Naive thymus-derived CD8-positive, alpha-beta T cell (primary cell): Measurements from ENCODE around the gene OXGR1. TPM values are rescaled to one million over a fixed set of nuclear protein-coding genes. Genes with fewer than 3 reads are reported as not detected.

Source experiments
- ATAC-seq, 2 donors: fragments of 150-1000 bp; cut with Tn5 transposase in 1 of 2; sonication (Bioruptor Pico), chemical (Tn5 transposase) in 1 of 2; 1 replicate in 1 of 2; 2 replicates in 1 of 2; pipeline ENCODE4 v1.10.0; 2021; ENCODE audit warnings: mild to moderate bottlenecking in 2 of 2, moderate library complexity in 2 of 2
- POLR2A ChIA-PET: fragments of 350-600 bp; sonication (Branson Sonifier 250); formaldehyde crosslinking; loops from one replicate; lab custom pipeline; 2021; ENCODE audit warnings: antibody characterized with exemption; lab: Charles Lee
- DNase-seq, 10 donors: peaks; one replicate each; pipeline versions ENCODE4 v3.0.0 to v3.0.0-alpha.2; 2020 to 2022
- H3K27ac Mint-ChIP-seq, 10 donors: one replicate each; pipeline ENCODE4 v1.8.0; 2020 to 2022; ENCODE audit warnings: mild to moderate bottlenecking in 10 of 10, mixed read lengths in 10 of 10, moderate library complexity in 4 of 10, inconsistent platforms in 1 of 10
- H3K27me3 Mint-ChIP-seq, 5 donors: one replicate each; pipeline ENCODE4 v1.8.0; 2021 to 2022; ENCODE audit warnings: mixed read lengths in 5 of 5
- H3K36me3 Mint-ChIP-seq, 3 donors: one replicate each; pipeline ENCODE4 v1.8.0; 2020 to 2022; ENCODE audit warnings: mixed read lengths in 3 of 3, mild to moderate bottlenecking in 2 of 3, inconsistent platforms in 1 of 3
- H3K4me1 Mint-ChIP-seq, 4 donors: one replicate each; pipeline ENCODE4 v1.8.0; 2021 to 2022; ENCODE audit warnings: mixed read lengths in 4 of 4
- H3K4me3 Mint-ChIP-seq, 10 donors: one replicate each; pipeline ENCODE4 v1.8.0; 2020 to 2022; ENCODE audit warnings: mild to moderate bottlenecking in 10 of 10, mixed read lengths in 10 of 10, moderate library complexity in 6 of 10, inconsistent platforms in 1 of 10
- H3K9me3 Mint-ChIP-seq, 9 donors: one replicate each; pipeline ENCODE4 v1.8.0; 2020 to 2022; ENCODE audit warnings: mixed read lengths in 9 of 9, mild to moderate bottlenecking in 3 of 9, inconsistent platforms in 1 of 9, moderate library complexity in 1 of 9
- polyA plus RNA-seq, 3 donors: library from polyadenylated mRNA; unstranded; fragments of 300-500 nt; fragmentation: Illumina TruSeq; gene quantifications; one replicate each; pipeline ENCODE4 v1.2.3, GENCODE V29; 2021
- total RNA-seq, 8 experiments: library from RNA in 2 of 8; stranded (reverse) in 2 of 8; gene quantifications; one replicate each; pipeline ENCODE4 v1.2.3 and lab custom pipeline; 2021 to 2026

OXGR1 gene
- total and polyA plus RNA-seq, 5 experiments from 2014 or later = not detected

DNA sequence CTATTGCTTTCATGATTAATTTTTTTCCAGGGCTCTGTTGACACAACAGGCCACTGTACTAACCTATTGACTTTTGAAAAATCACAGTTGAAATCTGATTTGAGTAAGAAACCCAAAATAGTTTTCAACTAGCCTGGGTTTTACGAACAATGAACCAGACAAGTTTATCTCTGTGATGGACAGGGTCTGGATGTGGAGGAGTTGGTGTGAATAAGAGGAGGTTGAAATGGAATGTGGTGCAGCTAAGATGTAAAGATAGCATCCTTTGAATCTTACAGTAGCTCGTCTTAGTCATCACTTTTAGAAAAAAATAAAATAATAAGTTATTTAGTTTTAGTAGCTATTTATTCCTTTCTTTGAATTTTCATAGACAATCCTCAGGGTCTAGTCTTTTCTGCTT, 8.3 kb upstream of the OXGR1 start:
- POLR2A ChIA-PET = no interaction called here
- peaks cover 24 to 57% (median 33%) of the 10 kb centered on the region in 5 donors for H3K27me3 Mint-ChIP-seq
- no peak for DNase-seq
- H3K36me3 Mint-ChIP-seq = no peaks in the 10 kb centered on the region
- no peaks in the 10 kb centered on the region for H3K9me3 Mint-ChIP-seq
- H3K4me1 Mint-ChIP-seq = peaks cover 0 to 3% (median 0%) of the 10 kb centered on the region in 4 donors
- no peak overlapping the region for H3K4me3 Mint-ChIP-seq
- ATAC-seq = no peak
- H3K27ac Mint-ChIP-seq = no peak overlapping the region

DNA sequence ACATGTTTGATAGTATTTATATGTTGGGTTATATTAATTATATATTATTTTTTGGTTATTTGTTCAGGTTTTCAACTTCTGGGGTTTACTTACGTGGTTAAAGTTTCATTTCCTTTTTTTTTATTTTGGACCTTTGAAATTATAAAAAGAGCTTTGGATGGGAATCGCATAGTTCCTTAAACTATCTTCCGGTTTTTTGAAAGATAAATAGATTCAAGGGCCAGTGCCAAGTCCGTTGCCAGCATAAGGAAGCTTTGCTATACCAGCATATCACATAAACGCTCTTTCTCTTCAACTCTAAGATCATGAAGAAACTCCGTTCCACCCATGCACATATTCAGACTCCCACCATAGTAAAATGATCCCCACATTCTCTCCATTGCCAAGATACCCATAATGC, 7.4 kb upstream of the OXGR1 start:
- Mint-ChIP-seq H3K27me3 (peaks cover 25 to 60% (median 35%) of the 10 kb centered on the region in 5 donors), H3K27ac (no peak overlapping the region), H3K4me3 (no peak overlapping the region), H3K9me3 (no peaks in the 10 kb centered on the region), H3K36me3 (no peaks in the 10 kb centered on the region), H3K4me1 (peaks cover 0 to 3% (median 0%) of the 10 kb centered on the region in 4 donors)
- no peak for DNase-seq
- ATAC-seq = no peak
- POLR2A ChIA-PET = no interaction called here

DNA sequence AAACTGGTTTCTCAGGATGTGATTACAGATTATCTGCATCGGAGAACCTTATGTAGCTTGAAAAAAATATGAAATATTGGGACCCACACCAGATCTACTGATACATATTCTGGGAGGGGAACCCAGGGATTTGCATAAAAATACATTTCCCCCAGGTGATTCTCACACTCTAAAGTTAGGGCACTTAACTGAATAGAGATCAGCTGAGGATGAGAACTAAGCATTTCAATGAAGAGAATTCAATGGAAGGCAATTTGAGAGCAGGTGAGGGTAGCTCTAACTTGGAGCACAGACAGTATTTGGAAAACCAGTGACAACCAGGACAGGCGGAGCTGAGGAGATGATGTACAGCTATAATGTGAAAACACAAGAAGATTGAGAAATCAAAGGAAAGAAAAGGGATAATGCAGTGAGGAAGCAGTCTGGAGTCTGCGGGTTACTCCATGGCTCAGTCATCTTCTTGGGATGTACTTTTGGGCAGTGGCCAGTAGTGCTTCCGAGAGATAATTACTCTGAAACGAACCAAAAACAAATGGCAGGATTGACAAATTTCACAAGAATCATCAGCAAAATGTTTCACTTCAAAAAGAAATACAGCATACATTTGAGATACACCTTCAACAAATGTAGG, 6.1 kb upstream of the OXGR1 start:
- no peak overlapping the region for H3K27ac Mint-ChIP-seq
- POLR2A ChIA-PET = no interaction called here
- ATAC-seq = no peak
- no peaks in the 10 kb centered on the region for H3K36me3 Mint-ChIP-seq
- H3K4me1 Mint-ChIP-seq = peaks cover 0 to 3% (median 0%) of the 10 kb centered on the region in 4 donors
- no peak overlapping the region for H3K4me3 Mint-ChIP-seq
- H3K27me3 Mint-ChIP-seq = peaks cover 24 to 61% (median 33%) of the 10 kb centered on the region in 5 donors
- no peaks in the 10 kb centered on the region for H3K9me3 Mint-ChIP-seq
- DNase-seq = no peak

DNA sequence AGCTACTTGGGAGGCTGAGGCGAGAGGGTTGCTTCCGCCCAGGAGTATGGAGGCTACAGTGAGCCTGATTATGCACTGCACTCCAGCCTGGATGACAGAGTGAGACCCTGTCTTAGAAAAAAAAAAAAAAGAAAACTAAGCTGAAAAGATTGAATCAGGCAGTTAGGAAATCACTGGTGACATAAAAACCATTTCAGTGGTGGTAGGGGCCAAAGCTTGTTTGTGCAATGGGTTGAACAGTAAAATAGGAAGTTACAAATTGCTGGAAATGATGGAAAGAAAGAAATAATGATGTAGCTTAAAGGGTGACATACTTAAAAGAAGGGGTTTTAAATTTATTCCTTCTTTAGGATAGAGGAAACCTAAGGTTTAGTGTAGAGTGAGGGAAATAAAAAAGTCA, 4.8 kb upstream of the OXGR1 start:
- peaks cover 31 to 69% (median 41%) of the 10 kb centered on the region in 5 donors for H3K27me3 Mint-ChIP-seq
- H3K36me3 Mint-ChIP-seq = peaks cover 0 to 6% (median 4%) of the 10 kb centered on the region in 3 donors
- DNase-seq = no peak
- peaks cover 0 to 5% (median 0%) of the 10 kb centered on the region in 9 donors for H3K9me3 Mint-ChIP-seq
- ATAC-seq = no peak
- no peak overlapping the region for H3K27ac Mint-ChIP-seq
- H3K4me1 Mint-ChIP-seq = peaks cover 0 to 8% (median 2%) of the 10 kb centered on the region in 4 donors
- POLR2A ChIA-PET = no interaction called here
- H3K4me3 Mint-ChIP-seq = no peak overlapping the region

DNA sequence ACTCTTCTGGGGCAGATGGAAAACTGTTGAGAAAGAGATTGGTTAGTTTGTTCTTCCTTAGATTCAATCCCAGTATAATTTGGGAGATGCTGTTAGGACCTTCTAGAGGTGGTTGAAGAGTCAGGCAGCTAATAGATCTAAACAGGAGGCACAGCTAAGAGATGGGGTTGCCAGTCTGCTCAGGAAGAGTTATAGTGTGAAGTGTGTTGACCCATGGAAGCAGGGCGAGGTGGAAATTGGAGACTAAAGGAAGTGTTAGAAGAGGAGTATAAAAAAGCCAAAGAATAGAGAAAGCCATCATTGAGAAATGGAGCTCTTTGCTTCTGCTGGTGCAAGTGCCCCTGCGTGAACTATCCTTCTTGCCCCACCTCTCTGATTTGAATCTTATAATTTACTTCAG, 3.8 kb upstream of the OXGR1 start:
- DNase-seq (no peak), ATAC-seq (no peak)
- peaks cover 0 to 6% (median 4%) of the 10 kb centered on the region in 3 donors for H3K36me3 Mint-ChIP-seq
- H3K4me3 Mint-ChIP-seq = no peak overlapping the region
- POLR2A ChIA-PET = no interaction called here
- H3K27me3 Mint-ChIP-seq = peaks cover 36 to 78% (median 49%) of the 10 kb centered on the region in 5 donors
- H3K9me3 Mint-ChIP-seq = peaks cover 0 to 9% (median 0%) of the 10 kb centered on the region in 9 donors
- H3K27ac Mint-ChIP-seq = no peak overlapping the region
- peaks cover 0 to 13% (median 6%) of the 10 kb centered on the region in 4 donors for H3K4me1 Mint-ChIP-seq

DNA sequence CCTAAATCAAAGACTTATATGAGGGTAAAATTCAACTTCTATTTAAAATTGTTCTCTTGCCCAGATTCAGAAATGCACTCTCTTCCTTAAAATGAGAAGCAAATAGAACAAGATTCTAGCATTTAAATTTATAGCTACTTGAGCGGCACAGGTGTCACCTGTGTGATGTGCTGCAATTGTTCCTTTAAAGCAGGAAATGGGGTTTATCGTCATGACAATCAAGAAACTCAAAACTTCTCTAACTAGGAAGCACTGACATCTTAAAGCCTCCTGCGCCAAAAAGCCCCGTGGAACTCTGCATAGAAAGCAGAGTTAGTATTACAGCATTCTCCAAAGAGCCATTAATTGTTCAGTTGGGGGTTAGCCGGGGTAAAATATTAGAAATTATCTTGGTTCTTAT, 2.6 kb upstream of the OXGR1 start:
- Mint-ChIP-seq H3K4me1 (peaks cover 0 to 13% (median 6%) of the 10 kb centered on the region in 4 donors), H3K9me3 (peaks cover 0 to 9% (median 1%) of the 10 kb centered on the region in 9 donors), H3K4me3 (no peak overlapping the region), H3K36me3 (peaks cover 0 to 6% (median 4%) of the 10 kb centered on the region in 3 donors), H3K27me3 (peaks cover 33 to 81% (median 54%) of the 10 kb centered on the region in 5 donors), H3K27ac (no peak overlapping the region)
- POLR2A ChIA-PET = no interaction called here
- no peak for DNase-seq
- peak in 1 of 2 donors; percentile 46 for ATAC-seq

DNA sequence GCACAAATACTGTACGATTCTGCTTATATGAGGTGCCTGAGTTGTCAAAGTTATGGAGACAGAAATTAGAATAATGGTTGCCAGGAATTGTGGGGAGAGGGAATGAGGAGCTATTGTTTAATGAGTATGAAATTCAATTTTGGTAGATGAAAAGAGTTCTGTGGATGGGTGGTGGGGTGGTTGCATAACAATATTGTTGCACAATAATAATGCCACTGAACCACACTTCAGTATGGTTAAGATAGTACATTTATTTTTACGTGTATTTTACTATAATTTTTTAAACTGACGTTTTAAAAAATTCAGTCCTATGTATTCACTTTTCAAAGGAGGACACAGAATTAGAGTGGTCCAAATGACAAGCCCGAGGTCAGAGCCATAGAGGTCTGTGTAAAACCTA, 1.8 kb upstream of the OXGR1 start:
- Mint-ChIP-seq H3K36me3 (peaks cover 0 to 11% (median 4%) of the 10 kb centered on the region in 3 donors), H3K27ac (no peak overlapping the region), H3K4me1 (peaks cover 0 to 13% (median 4%) of the 10 kb centered on the region in 4 donors), H3K4me3 (no peak overlapping the region), H3K27me3 (peaks cover 35 to 85% (median 56%) of the 10 kb centered on the region in 5 donors), H3K9me3 (peaks cover 0 to 15% (median 5%) of the 10 kb centered on the region in 9 donors)
- no peak for DNase-seq
- POLR2A ChIA-PET = no interaction called here
- no peak for ATAC-seq

DNA sequence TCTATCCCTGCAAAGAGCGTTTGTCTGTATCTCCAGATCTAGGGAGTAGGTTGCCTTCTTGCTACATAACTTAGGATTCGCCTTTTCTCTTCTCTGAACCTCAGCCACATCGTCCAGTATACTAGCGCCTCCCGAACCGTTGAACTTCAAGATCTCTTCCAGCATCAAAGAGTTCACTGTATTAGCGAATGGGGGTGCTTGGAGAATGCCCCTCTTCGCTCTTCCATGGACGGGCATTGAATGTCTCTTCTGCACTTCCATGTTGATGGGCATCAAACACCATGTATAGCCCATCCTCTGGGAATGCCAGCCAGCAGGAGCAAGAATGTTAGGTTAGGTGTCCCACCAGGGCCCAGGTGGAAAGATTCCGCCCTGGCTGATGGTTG, 575 bp upstream of the OXGR1 start:
- H3K4me1 Mint-ChIP-seq = peaks cover 0 to 13% (median 4%) of the 10 kb centered on the region in 4 donors
- H3K4me3 Mint-ChIP-seq = peak overlapping the region in 8 of 10 donors; percentile 11 to 57 (median 30)
- POLR2A ChIA-PET = no interaction called here
- peaks cover 0 to 15% (median 6%) of the 10 kb centered on the region in 9 donors for H3K9me3 Mint-ChIP-seq
- H3K27ac Mint-ChIP-seq = no peak overlapping the region
- no peak for DNase-seq
- no peak for ATAC-seq
- H3K27me3 Mint-ChIP-seq = peaks cover 30 to 86% (median 45%) of the 10 kb centered on the region in 5 donors
- peaks cover 0 to 11% (median 4%) of the 10 kb centered on the region in 3 donors for H3K36me3 Mint-ChIP-seq

DNA sequence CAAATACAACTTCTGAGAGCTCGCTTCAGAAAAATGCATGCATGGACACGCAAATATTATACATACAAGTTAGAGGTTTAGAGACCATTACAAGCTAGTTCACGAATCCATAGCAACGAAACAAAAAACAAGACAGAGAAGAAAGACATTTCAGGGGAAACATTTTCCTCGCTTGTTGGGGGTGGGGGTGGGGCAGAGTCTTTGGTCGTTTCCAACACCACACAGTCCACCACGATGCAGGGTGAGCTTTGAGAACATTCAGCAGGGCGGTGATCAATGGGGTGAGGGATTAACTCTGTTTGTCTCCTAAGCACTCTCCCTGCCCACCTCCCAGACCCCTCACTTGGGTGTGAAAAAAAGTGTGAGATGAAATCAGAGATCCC, 651 bp downstream of the OXGR1 start:
- POLR2A ChIA-PET = no interaction called here
- peaks cover 0 to 13% (median 4%) of the 10 kb centered on the region in 4 donors for H3K4me1 Mint-ChIP-seq
- peaks cover 0 to 15% (median 6%) of the 10 kb centered on the region in 9 donors for H3K9me3 Mint-ChIP-seq
- peaks cover 0 to 11% (median 4%) of the 10 kb centered on the region in 3 donors for H3K36me3 Mint-ChIP-seq
- peak overlapping the region in 5 of 10 donors; percentile 2 to 21 (median 9) for H3K4me3 Mint-ChIP-seq
- ATAC-seq = no peak
- no peak overlapping the region for H3K27ac Mint-ChIP-seq
- DNase-seq = no peak
- peaks cover 32 to 86% (median 44%) of the 10 kb centered on the region in 5 donors for H3K27me3 Mint-ChIP-seq

DNA sequence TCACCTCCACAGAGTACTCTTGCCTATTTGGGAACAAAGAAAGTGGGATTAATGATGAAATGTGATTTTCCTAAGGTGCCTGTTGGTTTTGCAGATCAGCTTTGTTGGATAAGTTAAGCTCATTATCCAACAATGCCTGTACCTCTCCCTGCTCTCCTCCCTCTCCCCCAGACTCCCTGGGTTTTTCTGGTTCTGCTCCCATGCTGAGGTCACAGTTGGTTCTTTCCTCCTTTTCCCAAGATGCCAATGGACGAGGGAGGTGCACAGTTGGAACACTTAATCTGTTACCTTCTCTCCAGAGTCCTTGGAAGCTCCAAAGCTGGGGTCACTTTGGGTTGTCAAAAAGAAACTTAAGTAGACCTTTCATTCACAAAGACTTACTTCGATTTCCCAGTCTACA, 1.6 kb downstream of the OXGR1 start:
- peaks cover 0 to 15% (median 6%) of the 10 kb centered on the region in 9 donors for H3K9me3 Mint-ChIP-seq
- H3K27me3 Mint-ChIP-seq = peaks cover 30 to 82% (median 48%) of the 10 kb centered on the region in 5 donors
- POLR2A ChIA-PET = no interaction called here
- no peak overlapping the region for H3K4me3 Mint-ChIP-seq
- peaks cover 0 to 11% (median 4%) of the 10 kb centered on the region in 3 donors for H3K36me3 Mint-ChIP-seq
- no peak overlapping the region for H3K27ac Mint-ChIP-seq
- H3K4me1 Mint-ChIP-seq = peaks cover 0 to 13% (median 4%) of the 10 kb centered on the region in 4 donors
- no peak for ATAC-seq
- no peak for DNase-seq

DNA sequence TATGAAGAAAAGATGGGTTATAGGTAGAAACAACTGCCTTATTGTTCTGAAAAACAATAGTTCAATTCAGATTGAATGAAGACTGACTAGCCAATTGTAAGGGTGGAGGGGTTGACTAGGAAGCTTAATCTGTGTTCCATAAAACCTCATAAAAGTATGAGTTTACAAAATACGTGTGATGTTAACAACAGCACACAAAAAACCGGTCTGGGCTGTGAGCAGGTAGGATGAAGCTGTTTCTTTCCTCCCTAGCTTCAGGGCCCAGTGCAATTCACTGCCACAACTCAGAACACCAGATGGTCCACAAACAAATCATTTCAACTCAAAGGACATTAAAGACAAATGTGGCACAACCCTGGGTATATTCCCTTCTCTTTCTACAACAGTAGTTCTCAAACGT, 3.2 kb downstream of the OXGR1 start:
- Mint-ChIP-seq H3K9me3 (peaks cover 0 to 15% (median 7%) of the 10 kb centered on the region in 9 donors), H3K27me3 (peaks cover 33 to 90% (median 50%) of the 10 kb centered on the region in 5 donors), H3K4me3 (no peak overlapping the region), H3K27ac (no peak overlapping the region), H3K4me1 (peaks cover 0 to 13% (median 4%) of the 10 kb centered on the region in 4 donors), H3K36me3 (peaks cover 0 to 11% (median 4%) of the 10 kb centered on the region in 3 donors)
- POLR2A ChIA-PET = no interaction called here
- ATAC-seq = no peak
- no peak for DNase-seq

DNA sequence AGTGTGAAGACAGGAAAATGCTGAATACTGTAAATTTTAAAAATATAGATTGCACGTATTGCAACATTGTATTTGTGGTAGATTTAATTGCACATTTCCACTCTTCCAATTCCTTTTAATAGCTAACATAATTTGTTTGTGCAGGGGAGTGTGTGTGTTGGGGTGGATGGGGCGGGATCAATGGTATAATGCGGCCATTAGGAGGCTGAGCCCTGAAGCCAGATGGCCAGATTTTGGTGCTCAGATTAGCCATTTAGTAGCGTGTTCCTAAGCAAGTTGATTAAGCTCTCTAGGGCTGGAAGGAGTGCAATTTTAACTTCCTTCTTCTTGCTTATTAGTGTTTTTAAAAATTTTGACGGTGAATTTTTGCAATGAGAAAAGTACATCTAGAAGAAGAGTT, 5.8 kb downstream of the OXGR1 start:
- H3K4me3 Mint-ChIP-seq = no peak overlapping the region
- no peak for ATAC-seq
- no peak overlapping the region for H3K27ac Mint-ChIP-seq
- POLR2A ChIA-PET = no interaction called here
- peaks cover 21 to 69% (median 32%) of the 10 kb centered on the region in 5 donors for H3K27me3 Mint-ChIP-seq
- H3K36me3 Mint-ChIP-seq = peaks cover 0 to 4% (median 0%) of the 10 kb centered on the region in 3 donors
- H3K9me3 Mint-ChIP-seq = peaks cover 0 to 14% (median 5%) of the 10 kb centered on the region in 9 donors
- peaks cover 0 to 12% (median 11%) of the 10 kb centered on the region in 4 donors for H3K4me1 Mint-ChIP-seq
- no peak for DNase-seq

DNA sequence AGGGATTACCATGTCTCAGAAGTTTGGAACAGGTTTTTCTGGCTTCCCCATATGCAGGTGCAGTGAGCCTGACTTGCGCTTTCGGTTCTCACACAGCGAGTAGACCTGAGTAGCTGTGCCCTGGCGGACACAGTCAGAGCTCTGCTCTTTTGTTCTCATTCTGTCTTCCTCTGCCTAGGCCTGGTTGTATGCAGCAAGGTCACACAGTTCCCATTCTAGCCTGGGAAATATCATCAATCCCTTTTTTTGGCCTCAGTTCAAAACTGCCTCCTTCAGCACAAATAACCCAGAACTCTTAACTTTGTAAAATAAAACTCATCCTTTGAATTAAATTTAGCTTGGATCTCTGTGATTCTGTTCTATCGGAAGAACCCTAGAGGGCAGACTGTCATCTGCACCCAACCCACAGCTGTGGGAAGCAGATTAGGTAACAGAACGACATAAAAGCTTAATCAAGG, 10.2 kb downstream of the OXGR1 start:
- DNase-seq (peak in 2 of 10 donors; percentile 1 to 12), ATAC-seq (peak; percentile 77 to 80)
- Mint-ChIP-seq H3K4me3 (peak overlapping the region in 7 of 10 donors; percentile 18 to 63 (median 50)), H3K36me3 (no peaks in the 10 kb centered on the region), H3K27me3 (peaks cover 9 to 31% (median 11%) of the 10 kb centered on the region in 5 donors), H3K4me1 (peaks cover 0 to 25% (median 18%) of the 10 kb centered on the region in 4 donors), H3K27ac (peak overlapping the region in 1 of 10 donors; percentile 12), H3K9me3 (peaks cover 0 to 13% (median 4%) of the 10 kb centered on the region in 9 donors)
- POLR2A ChIA-PET = no interaction called here
